GM18520 (cell line): ENCODE results near the gene RARG.

ENCODE experiments used
- ATAC-seq: cut with Tn5 transposase; IDR thresholded peaks from one replicate; pipeline ENCODE4 v1.9.1; 2021; ENCODE audit not compliant: unreplicated experiment

RARG gene

DNA sequence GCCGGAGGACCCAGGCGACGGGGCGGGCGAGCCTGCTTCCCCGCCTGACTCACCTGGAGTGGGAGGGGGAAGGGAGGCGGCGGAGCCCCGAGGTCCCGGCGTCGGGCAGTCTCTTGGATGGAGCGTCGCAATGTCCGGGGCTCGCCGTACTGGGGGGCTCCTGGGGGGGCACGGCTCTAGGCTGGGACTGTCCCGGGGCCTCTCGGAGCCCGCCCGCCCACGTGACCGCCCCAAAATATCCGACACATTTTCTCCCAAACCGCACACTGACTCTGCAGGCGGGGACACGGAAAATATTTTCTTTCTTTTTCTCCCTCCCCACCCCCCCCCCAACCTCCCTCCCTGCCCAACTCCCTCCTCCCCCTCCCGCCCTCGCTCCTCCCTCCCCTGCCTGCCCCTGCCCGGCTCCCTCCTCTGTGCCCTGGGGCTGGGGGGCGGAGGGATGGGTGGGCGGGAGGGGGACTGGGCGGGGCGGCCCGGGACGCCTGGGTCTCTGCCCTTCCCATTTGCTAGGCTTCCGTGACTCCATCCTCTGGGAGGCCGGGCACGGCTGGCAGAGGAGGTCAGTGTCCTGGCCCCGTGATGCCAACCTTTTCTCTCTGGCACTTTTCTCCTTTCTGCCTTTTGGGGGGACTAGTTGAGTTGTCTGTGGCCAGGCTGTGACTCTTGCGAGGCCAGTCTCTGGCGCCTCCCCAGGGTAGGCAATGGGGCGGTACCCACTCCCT is at the start of gene RARG:
Gene RARG (minus strand): TSS at position 289 of the 725 bp plus-strand sequence. CDS start 4,664 bp downstream, outside the sequence.
- no peak for ATAC-seq

DNA sequence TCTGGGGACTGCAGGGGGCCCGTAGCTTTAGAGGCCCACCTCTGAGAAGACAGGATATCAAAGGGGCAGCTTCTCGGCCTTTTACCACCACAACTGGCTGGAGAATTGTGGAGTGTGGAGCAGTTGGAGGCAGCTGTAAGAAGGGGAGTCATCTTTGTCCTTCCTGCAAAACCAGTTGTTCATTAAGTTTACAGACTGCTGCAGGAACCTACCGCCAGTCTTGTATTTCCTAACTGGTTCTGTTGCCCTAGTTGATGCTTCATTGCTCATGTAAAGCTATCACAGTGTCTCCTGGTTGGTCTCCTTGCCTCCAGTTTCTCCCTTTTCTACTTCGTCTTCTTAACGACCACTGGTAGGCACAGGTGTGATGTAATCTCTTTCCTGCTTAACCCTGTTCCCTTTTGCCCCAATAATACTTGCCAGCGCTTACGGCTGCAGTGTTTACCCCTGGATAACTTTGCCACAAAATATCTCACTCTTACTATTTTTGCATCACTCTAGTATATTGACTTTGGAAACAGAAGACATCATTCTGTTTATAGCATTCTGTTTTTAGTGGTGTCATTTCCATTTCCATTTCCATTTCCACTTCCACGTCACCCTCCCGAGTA is 48.0 kb upstream of the RARG start:
- ATAC-seq = no peak

DNA sequence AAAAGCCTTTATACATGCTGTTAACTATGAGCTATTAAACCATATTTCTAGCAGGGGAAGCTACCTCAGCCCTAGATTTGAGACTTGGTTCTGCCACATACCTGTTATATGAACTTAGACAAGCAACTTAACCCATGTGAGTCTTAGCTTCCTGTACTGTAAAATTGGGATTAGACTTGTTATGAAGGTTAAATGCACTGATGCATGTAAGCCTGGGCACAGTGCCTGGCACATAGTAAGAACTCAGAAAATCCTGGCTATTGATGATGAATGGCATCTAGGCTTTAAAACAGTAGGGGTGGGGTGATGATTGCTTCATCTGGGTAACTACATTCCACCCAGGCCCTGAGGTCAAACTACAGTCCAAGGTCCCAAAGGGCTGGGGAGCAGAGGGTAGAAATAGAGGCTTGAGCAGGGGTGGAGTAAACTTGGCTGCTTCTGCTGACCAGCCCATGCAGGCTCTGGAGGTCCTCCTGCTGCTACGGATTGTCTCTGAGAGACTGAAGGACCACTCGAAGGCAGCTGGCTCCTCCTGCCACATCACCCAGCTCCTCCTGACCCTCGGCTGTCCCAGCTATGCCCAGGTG is 47.4 kb upstream of the RARG start:
- ATAC-seq = no peak

DNA sequence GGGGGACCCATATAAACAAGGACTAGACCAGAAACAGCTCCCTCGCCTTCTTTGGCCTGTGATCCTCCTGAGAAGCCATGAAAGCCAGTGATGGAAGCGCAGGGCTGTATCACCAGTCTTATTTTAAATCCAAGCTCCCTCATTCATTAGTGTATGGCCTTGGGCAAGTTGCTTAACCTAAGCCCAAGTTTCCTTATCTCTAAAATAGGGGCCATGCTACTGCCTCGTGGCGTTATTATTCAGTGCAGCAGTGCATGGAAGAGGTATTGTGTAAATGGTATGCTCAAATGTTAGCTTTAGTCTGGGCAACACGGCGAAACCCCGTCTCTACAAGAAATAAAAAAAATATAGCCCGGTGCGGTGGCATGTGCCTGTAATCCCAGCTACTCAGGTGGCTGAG is 46.0 kb upstream of the RARG start:
- ATAC-seq = no peak

DNA sequence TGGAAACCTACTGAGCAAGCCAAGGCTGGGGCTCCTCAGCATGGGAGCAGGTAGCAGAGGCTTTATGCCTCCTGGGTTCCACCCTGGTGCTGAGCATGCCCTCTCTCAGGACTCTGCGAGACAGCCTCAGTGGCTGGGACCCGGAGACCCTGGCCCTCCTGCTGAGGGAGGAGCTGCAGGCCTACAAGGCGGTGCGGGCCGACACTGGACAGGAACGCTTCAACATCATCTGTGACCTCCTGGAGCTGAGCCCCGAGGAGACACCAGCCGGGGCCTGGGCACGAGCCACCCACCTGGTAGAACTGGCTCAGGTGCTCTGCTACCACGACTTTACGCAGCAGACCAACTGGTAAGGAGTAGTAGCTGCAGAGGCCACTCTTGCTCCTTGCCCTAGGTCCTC is 44.5 kb upstream of the RARG start:
- no peak for ATAC-seq

DNA sequence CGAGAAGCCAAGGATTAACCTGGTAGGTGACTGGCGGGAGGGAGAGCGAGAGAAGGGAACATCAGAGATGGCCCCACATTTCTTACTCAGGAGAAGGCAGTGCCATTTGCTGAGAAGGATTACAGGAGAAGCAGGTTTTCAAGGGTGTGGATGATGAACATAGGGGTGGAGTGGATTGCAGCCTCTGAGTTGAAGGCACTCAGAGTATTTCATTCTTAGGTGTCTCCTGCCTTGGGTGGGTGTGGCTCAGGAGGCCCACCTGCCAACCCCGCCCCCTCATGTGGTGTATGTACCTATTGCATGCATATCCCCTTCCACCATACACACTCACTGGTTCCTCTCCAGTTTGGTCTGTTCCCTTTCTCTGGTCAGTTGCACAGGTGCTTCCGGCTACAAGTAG is 42.4 kb upstream of the RARG start:
- no peak for ATAC-seq

DNA sequence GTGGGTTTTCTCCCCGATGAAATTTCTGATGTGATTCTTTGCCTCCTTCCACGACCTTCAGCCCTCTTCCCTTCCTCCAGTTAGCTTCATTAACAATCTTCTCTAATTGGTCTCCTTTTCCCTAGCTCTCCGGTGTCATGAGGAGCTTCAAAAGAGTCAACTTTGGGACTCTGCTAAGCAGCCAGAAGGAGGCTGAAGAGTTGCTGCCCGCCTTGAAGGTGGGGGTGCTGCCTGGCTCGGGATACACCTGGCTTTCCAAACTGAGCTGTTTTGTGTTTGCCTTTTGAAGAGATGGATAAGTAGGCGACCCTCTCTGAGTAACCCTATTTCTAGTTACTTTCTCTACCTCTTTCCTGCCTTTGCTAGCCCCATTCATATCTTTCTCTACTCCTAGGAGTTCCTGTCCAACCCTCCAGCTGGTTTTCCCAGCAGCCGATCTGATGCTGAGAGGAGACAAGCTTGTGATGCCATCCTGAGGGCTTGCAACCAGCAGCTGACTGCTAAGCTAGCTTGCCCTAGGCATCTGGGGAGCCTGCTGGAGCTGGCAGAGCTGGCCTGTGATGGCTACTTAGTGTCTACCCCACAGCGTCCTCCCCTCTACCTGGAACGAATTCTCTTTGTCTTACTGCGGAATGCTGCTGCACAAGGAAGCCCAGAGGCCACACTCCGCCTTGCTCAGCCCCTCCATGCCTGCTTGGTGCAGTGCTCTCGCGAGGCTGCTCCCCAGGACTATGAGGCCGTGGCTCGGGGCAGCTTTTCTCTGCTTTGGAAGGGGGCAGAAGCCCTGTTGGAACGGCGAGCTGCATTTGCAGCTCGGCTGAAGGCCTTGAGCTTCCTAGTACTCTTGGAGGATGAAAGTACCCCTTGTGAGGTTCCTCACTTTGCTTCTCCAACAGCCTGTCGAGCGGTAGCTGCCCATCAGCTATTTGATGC is 36.9 kb upstream of the RARG start:
- ATAC-seq = no peak

DNA sequence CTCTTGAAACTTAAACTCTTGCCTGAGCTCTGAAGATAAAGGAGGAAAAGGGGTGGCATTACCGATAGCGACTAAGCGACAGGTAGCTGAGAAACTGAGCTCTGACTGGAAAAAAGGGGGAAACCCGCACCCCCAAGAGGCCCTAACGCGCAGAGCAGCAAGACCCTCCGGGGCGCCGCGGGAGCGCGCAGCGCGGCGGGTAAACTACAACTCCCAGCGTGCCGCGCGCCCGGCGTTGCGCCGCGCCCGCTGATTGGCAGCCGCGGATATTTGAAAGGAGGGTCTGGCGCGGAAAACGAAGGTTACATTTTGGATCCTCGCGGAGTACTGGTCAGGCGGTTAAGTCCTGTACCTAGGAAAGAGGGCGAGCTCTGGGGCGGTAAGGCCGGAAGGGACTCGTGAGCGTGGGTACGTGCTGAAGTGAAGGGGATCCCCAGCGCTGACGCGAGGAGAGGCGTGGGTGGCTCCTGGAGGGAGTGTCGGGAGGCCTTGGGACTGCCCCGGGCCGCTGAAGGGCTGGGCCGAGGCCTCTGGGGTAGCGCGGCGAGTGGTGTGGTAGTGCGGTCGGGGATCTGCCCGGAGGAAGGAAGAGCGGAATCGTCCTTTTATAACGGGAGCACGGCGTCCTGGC is 36.1 kb upstream of the RARG start, which contains the start of gene ESPL1:
Gene ESPL1 (plus strand): TSS at position 301 of the 631 bp plus-strand sequence. CDS start 468 bp downstream, outside the sequence.
- peak; percentile 77 for ATAC-seq

DNA sequence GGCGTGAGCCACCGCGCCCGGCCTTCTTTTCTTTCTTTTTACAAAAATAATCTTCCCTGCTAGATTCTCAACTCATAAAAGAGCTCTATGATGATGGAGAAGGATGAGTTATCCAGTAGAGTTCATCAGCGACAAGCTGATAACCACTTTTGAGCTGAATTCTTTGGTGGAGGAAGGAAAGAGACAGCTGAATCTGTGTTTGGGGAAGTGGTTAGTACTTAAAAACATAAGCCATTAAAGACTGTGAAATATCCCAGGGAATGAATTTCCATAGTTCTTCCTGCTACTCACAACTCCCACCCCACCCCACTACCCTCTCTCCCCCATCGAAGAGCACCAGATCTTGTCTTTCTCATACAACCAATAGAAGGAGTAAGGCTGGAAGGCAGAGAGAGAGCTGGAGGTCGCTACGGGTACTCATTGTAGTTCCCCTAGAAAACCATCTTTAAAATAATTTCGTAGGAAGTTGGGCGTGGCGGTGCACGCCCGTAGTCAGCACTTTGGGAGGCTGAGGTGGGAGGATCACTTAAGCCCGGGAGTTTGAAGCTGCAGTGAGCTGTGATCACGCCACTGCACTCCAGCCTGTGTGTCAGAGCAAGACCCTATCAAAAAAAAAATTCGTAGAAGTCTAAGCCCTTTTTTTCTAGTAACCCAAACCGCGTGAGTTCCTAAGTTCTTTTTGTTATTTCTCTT is 35.4 kb upstream of the RARG start:
- no peak for ATAC-seq

DNA sequence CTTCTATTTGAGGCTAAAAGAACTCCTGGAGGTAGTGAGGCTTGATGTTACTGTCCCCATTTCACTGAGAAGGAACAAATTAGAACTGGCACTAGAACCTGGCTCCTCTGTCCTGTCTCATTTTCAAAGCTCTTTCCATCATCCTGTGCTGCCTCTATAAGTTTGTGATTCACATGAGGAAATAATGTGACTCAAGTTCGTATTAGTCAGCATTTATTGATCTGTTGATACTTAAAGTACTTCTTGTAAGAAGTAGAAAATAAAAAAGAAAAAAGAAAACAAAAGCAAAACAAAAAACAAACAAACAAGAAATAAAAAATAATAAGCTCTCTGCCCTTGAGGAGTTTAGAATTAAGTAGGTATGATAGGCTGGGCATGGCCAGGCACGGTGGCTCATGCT is 33.8 kb upstream of the RARG start:
- ATAC-seq = no peak

DNA sequence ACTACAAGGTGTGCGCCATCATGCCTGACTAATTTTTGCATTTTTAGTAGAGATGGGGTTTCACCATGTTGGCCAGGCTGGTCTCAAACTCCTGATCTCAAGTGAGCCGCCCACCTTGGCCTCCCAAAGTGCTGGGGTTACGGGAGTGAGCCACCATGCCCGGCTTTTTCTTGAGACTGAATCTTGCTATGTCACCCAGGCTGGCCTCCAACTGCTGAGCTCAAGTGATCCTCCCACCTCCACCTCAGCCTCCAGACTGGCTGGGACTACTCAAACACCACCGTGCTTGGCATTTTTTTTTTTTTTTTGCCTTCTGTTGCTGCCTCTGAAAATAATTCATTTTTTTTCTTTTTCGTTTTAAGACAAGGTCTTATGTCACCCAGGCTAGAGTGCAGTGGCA is 27.9 kb upstream of the RARG start:
- no peak for ATAC-seq

DNA sequence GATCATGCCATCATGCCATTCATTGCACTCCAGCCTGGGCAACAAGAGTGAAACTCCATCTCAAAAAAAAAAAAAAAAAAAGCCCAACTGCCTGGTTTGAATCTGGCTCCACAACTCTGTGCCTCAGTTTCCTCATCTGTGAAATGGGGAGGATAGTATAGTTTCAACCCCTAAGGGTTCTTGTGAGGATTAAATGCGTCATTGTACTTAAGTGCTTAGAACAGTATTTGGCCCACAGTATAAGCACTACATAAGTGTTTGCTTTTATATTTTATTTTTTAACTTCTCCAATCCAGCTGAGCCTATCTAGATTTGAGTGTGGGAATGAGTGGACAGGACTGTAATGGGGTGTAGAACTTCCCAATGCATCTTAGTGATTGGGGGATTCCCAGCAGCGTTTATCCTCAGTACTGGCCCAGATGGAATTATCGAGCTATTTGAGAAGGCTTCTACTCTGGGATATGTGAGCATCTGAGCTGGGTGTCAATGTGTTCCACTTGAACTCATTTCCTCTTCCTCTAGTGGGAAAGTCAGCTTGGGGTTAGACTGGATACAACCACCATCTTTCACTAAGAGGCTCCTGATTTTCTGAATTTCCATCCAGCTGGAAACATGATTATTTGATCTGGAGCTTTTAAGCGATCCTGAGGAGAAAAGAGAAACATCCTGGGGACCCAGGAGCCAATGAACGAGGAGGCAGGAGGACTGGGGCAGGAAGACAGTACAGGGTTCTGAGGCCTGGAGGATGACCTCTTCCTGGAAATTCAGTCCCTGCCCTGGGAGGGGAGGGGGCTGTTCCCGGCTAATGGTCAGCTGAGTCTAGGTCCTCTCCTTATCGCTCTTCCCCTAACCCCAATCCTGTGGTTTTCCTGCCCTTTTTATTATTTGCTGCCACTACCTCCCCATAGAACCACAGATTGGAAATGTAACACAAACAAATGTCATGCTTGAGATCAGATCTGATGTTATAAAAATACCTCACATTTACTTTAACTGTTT is 26.8 kb upstream of the RARG start:
- no peak for ATAC-seq

DNA sequence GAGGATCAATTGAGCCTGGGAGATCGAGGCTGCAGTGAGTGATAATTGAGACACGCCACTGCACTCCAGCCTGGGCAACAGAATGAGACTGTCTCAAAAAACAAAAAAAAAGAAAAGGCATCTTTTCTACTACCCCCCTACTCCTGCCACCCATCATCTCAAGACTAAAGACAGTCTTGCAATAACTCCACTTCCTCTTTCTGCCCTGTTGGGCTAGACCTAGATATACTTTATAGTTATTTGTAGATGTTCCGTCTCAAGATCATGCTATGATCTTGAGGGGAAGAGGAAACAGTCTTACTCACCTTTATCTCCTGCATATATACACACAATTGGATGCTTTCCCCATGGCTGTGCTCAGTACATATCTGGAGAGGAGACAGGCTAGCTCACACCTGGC is 24.0 kb upstream of the RARG start:
- ATAC-seq = no peak

DNA sequence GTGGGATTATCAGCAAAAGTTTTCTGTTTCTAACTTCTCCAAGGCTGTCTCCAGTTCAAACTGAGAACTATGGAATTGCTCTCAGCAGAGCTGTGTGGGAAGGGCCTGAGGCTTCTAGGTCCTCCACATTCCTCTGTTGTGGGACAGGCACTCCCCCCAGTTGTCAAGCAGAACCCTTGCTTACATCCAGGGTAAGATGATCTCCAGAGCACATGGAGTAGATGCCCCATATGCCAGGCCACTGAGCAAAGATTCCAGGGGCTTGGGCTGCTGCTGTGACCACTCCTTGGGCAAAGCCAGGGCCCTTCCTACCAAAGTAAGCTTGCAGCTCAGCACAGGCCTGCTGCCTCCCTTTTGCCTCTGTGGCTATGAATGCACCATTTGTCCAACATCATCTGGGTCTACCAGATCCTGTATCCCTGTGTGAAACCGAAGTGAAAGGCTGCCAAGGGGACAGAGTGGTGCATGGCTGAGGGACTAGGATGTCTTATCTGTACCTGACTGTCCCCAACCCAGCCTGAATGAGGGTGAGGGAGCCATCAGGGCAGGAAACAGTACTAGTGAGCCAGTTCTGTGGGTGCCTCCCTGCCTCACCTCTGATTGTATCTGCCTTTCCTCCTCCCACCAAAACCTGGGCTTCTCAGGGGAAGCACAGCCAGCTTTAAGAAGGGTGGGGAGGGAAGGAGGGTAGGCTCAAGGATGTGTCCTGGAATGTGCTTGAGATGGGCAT is 23.0 kb upstream of the RARG start:
- no peak for ATAC-seq

DNA sequence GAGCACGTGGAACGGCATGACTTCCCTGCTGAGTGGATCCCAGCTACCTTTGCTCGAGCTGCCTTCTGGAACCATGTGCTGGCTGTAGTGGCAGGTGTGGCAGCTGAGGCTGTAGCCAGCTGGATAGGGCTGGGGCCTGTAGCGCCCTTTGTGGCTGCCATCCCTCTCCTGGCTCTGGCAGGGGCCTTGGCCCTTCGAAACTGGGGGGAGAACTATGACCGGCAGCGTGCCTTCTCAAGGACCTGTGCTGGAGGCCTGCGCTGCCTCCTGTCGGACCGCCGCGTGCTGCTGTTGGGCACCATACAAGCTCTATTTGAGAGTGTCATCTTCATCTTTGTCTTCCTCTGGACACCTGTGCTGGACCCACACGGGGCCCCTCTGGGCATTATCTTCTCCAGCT is 21.3 kb upstream of the RARG start:
- no peak for ATAC-seq

DNA sequence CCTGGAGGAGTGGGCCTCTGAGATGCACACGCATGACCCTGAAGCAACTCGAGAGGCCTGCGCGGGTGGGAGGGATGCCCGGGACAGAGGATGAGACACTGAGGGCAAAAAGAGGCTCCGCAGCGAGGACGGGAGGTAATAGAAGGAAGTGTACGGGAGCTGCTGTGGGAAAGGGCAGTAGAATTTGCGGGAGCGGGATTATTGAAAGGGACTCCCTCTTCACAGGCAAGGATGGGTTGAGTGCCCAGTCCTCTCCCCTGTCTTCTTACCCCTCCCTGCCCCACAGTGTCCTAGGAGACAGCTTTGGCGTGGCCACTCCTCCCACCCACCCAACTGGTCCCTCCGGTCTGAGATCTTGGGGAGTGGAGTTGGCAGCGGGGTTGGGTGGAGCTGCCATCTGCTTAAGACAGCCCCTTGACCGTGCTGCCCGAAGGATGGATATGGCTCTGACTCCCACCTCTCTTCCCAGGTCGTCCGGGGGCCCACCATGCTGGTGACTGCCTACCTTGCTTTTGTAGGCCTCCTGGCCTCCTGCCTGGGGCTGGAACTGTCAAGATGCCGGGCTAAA is 20.4 kb upstream of the RARG start:
- no peak for ATAC-seq

DNA sequence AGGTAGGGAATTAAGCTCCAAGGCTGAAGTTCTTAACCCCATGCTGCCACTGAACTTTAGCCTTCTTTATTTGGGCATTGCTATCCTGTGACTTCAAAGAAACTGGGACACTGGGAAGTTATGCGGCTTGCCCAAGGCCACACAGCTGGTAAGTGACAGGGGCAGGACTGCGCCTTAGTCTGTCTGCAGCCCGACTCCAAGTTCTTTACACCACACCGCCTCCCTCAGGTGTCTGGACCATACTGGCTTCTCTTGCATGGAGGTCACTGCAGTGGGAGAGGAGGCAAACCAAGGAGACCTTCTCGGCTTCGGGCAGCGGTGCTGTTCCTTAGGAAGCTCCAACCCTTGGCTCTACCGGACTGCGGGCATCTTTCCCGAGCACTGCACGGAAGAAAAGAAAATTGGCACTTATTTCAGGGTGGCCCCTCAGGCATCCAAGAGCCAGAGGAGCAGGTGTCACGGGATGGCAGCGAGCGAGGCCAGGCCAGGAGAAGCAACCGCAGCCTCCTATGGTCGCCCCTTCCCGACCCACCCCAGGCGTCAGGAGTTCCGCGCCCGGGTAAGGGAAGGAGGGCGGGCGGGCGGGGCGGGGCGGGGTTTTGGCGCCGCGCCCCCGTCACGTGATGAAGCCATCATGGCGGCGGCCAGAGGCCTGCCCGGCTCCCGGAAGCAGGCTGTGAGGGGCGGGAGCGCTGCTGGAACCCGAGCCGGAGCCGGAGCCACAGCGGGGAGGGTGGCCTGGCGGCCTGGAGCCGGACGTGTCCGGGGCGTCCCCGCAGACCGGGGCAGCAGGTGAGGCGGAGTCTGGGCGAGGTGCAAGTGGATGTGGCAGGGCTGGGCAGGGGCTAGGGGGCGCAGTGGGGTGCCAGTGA is 19.7 kb upstream of the RARG start:
- ATAC-seq = peak; percentile 76
